Tibial artery (tissue), 4 donors: ENCODE data around the gene ARHGAP12.

Source experiments
- DNase-seq, 2 donors: peaks; one replicate each; pipeline ENCODE4 v3.0.0-alpha.2; 2019
- H3K27ac ChIP-seq, 2 donors: fragments of 200-600 bp; sonication (generic) in 1 of 2; 1 replicate in 1 of 2; 2 replicates in 1 of 2; pipeline ENCODE4 v1.5.1; 2018 to 2019; ENCODE audit warnings: mild to moderate bottlenecking in 1 of 2
- H3K27me3 ChIP-seq, 2 donors: fragments of 200-600 bp; sonication (generic) in 1 of 2; one replicate each; pipeline versions ENCODE4 v1.5.1 to v1.6.0; 2016 to 2019
- H3K36me3 ChIP-seq, 3 donors: fragments of 200-600 bp; sonication (generic) in 2 of 3; one replicate each; pipeline ENCODE4 v1.5.1; 2016 to 2019; ENCODE audit warnings: mild to moderate bottlenecking in 2 of 3
- H3K4me1 ChIP-seq, 4 donors: fragments of 200-600 bp; sonication (generic) in 2 of 4; 1 replicate in 3 of 4; 2 replicates in 1 of 4; pipeline ENCODE4 v1.5.1; 2016 to 2019
- H3K4me3 ChIP-seq, 2 donors: fragments of 200-600 bp; sonication (generic) in 1 of 2; 1 replicate in 1 of 2; 2 replicates in 1 of 2; pipeline ENCODE4 v1.5.1; 2018 to 2019; ENCODE audit warnings: mild to moderate bottlenecking in 2 of 2
- H3K9me3 ChIP-seq, 3 donors: fragments of 200-600 bp; sonication (generic) in 1 of 3; one replicate each; pipeline ENCODE4 v1.5.1; 2016 to 2019
- intact Hi-C: fragments of 100-400 bp; cut with DNase I; formaldehyde crosslinking; loops from one replicate; pipeline ENCODE4 v1.15.0; 2023; ENCODE audit warnings: low total_unique reads
- TF ChIP-seq, protein P1 (sequence below), 2 experiments: fragments of 200-600 bp in 1 of 2; fragments of 450-650 bp in 1 of 2; IDR thresholded peaks; one replicate each; pipeline ENCODE4 v1.5.1; 2017 to 2019; ENCODE audit warnings: antibody characterized with exemption in 2 of 2, mild to moderate bottlenecking in 1 of 2, moderate library complexity in 1 of 2

ARHGAP12 gene

DNA sequence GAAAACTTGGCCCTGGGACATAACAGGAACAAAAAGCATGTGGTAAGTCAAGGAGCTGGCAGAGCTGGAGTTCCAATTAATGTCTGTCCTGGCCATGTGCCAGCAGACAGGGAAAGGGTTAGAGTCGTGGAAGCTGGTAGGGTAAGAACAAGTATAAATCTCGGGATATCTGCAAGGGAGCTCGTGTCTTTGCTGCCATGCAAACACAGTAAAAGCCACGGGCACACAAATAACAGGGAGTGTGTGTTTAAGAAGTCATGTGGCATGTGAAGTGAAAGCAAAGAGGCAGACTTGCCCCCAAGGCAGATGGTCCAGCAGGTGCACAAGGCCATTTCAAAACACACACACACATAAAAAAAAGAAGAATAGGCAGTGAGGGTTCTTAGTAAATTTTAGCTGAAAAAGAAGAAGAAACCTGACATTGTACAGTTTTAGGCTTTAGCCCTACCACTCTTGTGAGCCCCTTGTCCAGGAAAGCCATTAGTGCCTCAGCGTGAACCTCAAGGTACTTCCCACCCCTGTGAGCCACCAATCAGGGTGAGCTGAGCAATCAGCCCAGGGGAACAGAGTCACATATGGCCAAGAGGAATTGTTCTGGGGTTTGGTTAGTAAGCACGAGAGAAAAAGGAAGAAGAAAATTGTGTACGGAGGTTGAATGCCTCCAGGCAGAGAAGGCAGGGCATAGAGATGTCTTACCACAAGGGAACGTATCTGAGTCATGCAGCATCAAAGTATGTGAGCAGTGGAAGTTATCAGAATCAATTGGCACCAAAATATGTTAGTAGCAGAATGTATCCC is 32.8 kb upstream of the ARHGAP12 start:
- H3K9me3 ChIP-seq = no peaks in the 10 kb centered on the region
- TF ChIP-seq, protein P1, sequence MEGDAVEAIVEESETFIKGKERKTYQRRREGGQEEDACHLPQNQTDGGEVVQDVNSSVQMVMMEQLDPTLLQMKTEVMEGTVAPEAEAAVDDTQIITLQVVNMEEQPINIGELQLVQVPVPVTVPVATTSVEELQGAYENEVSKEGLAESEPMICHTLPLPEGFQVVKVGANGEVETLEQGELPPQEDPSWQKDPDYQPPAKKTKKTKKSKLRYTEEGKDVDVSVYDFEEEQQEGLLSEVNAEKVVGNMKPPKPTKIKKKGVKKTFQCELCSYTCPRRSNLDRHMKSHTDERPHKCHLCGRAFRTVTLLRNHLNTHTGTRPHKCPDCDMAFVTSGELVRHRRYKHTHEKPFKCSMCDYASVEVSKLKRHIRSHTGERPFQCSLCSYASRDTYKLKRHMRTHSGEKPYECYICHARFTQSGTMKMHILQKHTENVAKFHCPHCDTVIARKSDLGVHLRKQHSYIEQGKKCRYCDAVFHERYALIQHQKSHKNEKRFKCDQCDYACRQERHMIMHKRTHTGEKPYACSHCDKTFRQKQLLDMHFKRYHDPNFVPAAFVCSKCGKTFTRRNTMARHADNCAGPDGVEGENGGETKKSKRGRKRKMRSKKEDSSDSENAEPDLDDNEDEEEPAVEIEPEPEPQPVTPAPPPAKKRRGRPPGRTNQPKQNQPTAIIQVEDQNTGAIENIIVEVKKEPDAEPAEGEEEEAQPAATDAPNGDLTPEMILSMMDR (IDR thresholded peaks at IDR 0.05) = no peak
- no peak overlapping the region for H3K4me3 ChIP-seq
- H3K4me1 ChIP-seq = no peaks in the 10 kb centered on the region
- intact Hi-C loops = no loop called here
- DNase-seq = no peak
- H3K27me3 ChIP-seq = no peaks in the 10 kb centered on the region
- H3K27ac ChIP-seq = no peak overlapping the region
- H3K36me3 ChIP-seq = no peaks in the 10 kb centered on the region

DNA sequence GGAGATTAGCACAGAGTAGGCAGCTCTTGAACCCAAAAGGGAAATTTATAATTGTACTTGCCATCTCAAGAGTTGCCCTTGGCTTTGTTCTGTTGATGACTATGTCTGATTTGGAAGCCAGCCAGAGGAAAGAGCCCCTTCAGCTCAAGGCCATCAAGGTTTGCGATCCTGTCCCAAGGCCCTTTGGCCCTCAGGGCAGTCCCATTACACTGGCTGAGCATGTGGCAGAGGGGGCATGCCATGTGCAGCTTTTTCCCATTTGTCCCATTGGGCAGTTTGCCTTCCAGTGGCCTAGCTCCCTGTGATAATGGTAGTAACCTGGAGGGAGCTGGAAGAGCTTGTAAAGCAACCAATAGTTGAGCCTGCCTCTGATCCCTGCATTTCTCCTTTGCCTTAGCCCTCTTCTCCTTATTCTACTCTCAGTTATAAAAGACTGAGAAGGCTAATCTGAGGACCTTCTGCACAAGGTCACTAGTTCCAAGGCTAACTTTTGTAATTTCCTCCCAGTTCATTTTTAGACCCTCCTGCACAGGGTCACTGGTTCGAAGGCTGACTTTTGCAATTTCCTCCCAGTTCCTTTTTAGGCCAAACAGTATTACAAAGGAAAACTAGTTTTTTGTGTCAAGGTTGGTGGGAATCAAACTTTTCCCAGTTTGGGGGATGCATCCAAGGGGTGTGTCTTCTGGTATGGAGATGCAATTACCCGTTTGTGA is 31.0 kb upstream of the ARHGAP12 start:
- Histone ChIP-seq H3K27me3 (no peaks in the 10 kb centered on the region), H3K4me3 (no peak overlapping the region), H3K27ac (no peak overlapping the region), H3K36me3 (no peaks in the 10 kb centered on the region), H3K4me1 (no peaks in the 10 kb centered on the region), H3K9me3 (peaks cover 0 to 3% (median 0%) of the 10 kb centered on the region in 3 donors)
- TF ChIP-seq, protein P1 (IDR thresholded peaks at IDR 0.05) = no peak
- DNase-seq = no peak
- intact Hi-C loops = no loop called here

DNA sequence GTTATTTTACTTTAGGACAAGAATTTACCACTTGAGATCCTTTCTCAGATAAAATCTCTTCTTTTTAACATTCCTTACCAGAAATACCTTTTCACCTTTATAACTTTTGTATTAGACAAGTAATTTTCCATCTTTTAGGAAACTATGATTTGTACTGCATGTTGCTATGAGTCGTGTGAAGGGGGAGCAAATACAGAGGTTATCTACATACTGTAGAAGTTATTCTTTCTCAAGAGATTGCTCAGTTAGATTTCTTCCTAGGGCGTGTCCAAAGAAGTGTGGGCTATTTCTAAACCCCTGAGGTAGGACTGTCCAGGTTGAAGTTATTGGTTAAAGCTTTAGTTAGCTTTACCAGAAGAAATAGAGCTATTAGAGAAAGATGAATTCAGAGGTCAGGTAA is 30.2 kb upstream of the ARHGAP12 start:
- TF ChIP-seq, protein P1 (IDR thresholded peaks at IDR 0.05) = no peak
- H3K4me3 ChIP-seq = no peak overlapping the region
- no peak overlapping the region for H3K27ac ChIP-seq
- no peaks in the 10 kb centered on the region for H3K36me3 ChIP-seq
- DNase-seq = no peak
- peaks cover 0 to 7% (median 0%) of the 10 kb centered on the region in 3 donors for H3K9me3 ChIP-seq
- no peaks in the 10 kb centered on the region for H3K27me3 ChIP-seq
- intact Hi-C loops = no loop called here
- H3K4me1 ChIP-seq = no peaks in the 10 kb centered on the region

DNA sequence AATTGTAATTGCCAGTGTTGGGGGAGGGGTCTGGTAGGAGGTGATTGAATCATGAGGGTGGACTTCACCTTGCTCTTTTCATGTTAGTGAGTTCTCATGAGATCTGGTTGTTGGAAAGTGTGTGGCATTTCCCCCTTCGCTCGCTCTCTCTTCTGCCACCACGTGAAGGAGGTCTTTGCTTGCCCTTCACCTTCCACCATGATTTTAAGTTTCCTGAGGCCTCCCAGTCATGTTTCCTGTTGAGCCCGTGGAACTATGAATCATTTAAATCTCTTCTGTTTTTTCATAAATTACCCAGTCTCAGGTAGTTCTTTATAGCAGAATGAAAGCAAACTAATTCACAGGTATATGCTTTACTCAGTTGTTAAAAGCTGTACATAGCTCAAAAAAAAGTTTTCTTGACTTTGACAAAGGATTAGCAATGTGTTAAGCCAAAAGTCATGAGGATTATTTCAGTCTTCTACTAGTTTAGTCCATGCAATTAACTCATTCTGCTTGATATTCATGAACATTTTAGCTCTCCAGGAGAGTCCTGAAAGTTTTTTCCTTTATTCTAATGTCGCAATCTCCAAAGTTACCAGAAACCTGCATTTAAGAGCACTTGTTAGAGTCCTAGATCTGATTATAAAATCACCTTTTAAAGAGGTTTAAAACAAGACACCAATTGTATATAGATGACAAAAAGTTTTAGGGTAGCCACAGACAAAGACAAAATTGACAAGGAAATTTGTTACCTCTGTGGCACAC is 27.7 kb upstream of the ARHGAP12 start:
- no peaks in the 10 kb centered on the region for H3K4me1 ChIP-seq
- intact Hi-C loops = no loop called here
- H3K9me3 ChIP-seq = peaks cover 0 to 7% (median 0%) of the 10 kb centered on the region in 3 donors
- no peaks in the 10 kb centered on the region for H3K27me3 ChIP-seq
- no peak overlapping the region for H3K4me3 ChIP-seq
- no peak overlapping the region for H3K27ac ChIP-seq
- no peak for DNase-seq
- TF ChIP-seq, protein P1 (IDR thresholded peaks at IDR 0.05) = no peak
- H3K36me3 ChIP-seq = no peaks in the 10 kb centered on the region

DNA sequence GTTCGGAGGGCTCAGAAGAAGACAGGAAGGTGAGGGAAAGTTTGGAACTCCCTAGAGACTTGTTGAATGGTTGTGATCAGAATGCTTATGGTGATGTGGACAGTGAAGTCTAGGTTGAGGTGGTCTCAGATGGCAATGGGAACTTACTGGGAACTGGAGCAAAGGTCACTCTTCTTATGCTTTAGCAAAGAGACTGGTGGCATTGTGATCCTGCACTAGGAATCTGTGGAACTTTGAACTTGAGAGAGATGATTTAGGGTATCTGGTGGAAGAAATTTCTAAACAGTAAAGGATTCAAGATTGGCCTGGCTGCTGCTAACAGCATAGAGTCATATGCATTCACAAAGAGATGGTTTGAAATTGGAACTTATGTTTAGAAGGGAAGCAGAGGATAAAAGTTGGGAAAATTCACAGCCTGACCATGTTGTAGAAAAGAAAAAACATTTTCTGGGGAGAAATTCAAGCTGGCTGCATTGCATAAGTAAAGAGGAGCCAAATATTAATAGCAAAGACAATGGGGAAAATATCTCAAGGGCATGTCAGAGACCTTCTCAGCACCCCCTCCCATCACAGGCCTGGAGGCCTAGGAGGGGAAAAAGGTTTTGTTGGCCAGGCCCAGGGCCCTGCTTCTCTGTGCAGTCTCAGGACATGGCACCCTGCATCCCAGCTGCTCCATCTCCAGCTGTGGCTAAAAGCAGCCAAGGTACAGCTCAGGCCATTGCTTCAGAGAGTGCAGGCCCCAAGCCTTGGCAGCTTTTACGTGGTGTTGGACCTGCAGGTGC is 26.0 kb upstream of the ARHGAP12 start:
- Histone ChIP-seq H3K4me1 (no peaks in the 10 kb centered on the region), H3K9me3 (peaks cover 0 to 7% (median 0%) of the 10 kb centered on the region in 3 donors), H3K27ac (no peak overlapping the region), H3K36me3 (no peaks in the 10 kb centered on the region), H3K27me3 (no peaks in the 10 kb centered on the region), H3K4me3 (no peak overlapping the region)
- intact Hi-C loops = no loop called here
- no peak for DNase-seq
- TF ChIP-seq, protein P1 (IDR thresholded peaks at IDR 0.05) = no peak
